B cell (primary cell): ENCODE measurements around the gene EPB41L1.

Experiments used
- EZH2 ChIP-seq: IDR thresholded peaks from 2 replicates; pipeline ENCODE4 v1.6.1; 2012; ENCODE audit warnings: borderline replicate concordance, low read depth, mild to moderate bottlenecking, moderate library complexity, low read length; ENCODE audit not compliant: insufficient read depth, poor library complexity, severe bottlenecking
- TF ChIP-seq, protein P1 (sequence below): fragments of 200-600 bp; IDR thresholded peaks from one replicate; pipeline ENCODE4 v1.8.0; 2022; ENCODE audit warnings: antibody characterized with exemption, mild to moderate bottlenecking

DNA sequence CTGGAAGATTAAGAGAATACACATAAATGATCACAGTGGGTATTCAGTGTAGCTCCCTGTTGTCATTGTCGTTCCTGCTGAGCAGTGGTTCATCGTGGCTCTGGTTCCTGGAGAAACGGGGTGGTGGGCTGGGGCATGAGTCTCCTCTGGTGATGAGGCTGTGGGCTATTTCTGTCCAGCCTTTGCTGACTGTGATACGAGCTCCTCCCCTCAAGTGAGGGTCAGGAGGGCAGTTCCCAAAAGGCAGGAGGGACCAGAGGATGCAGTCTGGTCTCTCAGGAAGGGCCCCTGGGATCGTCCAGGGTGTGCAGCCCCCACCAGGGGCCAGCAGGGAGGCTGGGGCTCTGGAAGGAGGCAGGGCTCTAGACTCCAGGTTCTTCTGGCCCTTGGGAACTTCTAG lies 120.5 kb downstream of the EPB41L1 start:
- TF ChIP-seq, protein P1, sequence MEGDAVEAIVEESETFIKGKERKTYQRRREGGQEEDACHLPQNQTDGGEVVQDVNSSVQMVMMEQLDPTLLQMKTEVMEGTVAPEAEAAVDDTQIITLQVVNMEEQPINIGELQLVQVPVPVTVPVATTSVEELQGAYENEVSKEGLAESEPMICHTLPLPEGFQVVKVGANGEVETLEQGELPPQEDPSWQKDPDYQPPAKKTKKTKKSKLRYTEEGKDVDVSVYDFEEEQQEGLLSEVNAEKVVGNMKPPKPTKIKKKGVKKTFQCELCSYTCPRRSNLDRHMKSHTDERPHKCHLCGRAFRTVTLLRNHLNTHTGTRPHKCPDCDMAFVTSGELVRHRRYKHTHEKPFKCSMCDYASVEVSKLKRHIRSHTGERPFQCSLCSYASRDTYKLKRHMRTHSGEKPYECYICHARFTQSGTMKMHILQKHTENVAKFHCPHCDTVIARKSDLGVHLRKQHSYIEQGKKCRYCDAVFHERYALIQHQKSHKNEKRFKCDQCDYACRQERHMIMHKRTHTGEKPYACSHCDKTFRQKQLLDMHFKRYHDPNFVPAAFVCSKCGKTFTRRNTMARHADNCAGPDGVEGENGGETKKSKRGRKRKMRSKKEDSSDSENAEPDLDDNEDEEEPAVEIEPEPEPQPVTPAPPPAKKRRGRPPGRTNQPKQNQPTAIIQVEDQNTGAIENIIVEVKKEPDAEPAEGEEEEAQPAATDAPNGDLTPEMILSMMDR = no peak
- no peak for TF ChIP-seq EZH2
